Measurements from ENCODE around the gene BMP8B. TPM values are rescaled to one million over a fixed set of nuclear protein-coding genes. Genes with fewer than 3 reads are reported as not detected.
"Not testable (repeated sequence)": the region's sequence is repeated elsewhere in the genome, so short reads cannot be mapped to it uniquely, and the experiment has no call there.

The BMP8B gene
- total RNA-seq, 3 donors from 2014 or later (not counting 1 experiment from before 2014, with no cell fraction given) = 2.8 to 4.3 (median 3.6) TPM

DNA sequence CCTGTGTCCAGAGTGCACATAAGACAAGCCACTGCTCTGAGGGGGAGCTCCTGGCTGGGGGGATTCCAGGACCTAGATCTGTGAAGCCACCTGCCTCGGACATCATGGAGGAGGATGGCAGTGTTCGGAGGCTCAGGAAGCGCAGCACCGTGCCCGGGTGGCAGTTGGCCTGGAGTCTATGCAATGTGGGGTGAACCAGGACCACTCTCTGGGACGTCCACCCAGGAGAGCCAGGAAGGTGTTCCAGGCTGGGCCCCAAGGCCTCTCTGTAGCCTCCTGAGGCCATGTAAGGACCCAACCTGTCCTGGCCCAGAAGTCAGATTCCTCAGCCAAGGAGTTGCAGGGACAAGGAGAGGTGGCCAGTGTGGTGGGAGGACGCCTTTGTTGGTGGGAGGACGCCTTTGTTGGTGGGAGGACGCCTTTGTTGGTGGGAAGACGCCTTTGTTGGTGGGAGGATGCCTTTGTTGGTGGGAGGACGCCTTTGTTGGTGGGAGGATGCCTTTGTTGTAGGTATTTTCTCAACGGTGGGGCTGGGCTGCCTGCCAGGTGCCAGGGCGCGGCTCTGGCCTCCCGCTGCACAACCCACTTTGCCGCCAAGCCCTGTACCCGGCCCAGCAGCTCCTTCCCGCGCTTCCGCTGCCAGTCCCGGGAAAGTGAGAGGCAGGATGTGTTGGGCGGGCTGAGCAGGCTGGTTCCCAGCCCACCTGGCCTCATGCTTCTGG, 30.6 kb upstream of the BMP8B start:
- Mint-ChIP-seq H3K4me1 (peaks cover 7 to 16% of the 10 kb centered on the region in 2 donors), H3K36me3 (no peaks in the 10 kb centered on the region), H3K4me3 (no peak overlapping the region), H3K27ac (no peak overlapping the region), H3K9me3 (no peaks in the 10 kb centered on the region), H3K27me3 (ENCODE audit: low read depth in 2 of 2) (peaks cover 0 to 12% of the 10 kb centered on the region in 2 donors)
- DNase-seq (peak in 1 of 2 donors; percentile 19), ATAC-seq (no peak)
- 89% methylated on average over 22 of the region's 22 CpGs for WGBS (ENCODE audit: insufficient coverage)
- intact Hi-C loops (cut with micrococcal nuclease) = loop anchor here (5.0 kb wide), 1 partner anchor 83 kb away; the partner anchor contains the start of gene MYCL
- Histone ChIP-seq H3K4me3 (ENCODE audit: low read length) (no peak overlapping the region), H3K27ac (ENCODE audit: low read length) (no peak overlapping the region), H3K4me1 (ENCODE audit: control insufficient read depth, insufficient read depth, low read length) (peaks cover 13% of the 10 kb centered on the region), H3K27me3 (ENCODE audit: control insufficient read depth, insufficient read depth, low read length) (no peaks in the 10 kb centered on the region), H3K36me3 (ENCODE audit: control insufficient read depth, insufficient read depth, low read length) (no peaks in the 10 kb centered on the region), H3K9me3 (ENCODE audit: control insufficient read depth, insufficient read depth, low read length) (no peaks in the 10 kb centered on the region)
- TF ChIP-seq, protein P1, sequence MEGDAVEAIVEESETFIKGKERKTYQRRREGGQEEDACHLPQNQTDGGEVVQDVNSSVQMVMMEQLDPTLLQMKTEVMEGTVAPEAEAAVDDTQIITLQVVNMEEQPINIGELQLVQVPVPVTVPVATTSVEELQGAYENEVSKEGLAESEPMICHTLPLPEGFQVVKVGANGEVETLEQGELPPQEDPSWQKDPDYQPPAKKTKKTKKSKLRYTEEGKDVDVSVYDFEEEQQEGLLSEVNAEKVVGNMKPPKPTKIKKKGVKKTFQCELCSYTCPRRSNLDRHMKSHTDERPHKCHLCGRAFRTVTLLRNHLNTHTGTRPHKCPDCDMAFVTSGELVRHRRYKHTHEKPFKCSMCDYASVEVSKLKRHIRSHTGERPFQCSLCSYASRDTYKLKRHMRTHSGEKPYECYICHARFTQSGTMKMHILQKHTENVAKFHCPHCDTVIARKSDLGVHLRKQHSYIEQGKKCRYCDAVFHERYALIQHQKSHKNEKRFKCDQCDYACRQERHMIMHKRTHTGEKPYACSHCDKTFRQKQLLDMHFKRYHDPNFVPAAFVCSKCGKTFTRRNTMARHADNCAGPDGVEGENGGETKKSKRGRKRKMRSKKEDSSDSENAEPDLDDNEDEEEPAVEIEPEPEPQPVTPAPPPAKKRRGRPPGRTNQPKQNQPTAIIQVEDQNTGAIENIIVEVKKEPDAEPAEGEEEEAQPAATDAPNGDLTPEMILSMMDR (IDR thresholded peaks at IDR 0.05) = no peak

DNA sequence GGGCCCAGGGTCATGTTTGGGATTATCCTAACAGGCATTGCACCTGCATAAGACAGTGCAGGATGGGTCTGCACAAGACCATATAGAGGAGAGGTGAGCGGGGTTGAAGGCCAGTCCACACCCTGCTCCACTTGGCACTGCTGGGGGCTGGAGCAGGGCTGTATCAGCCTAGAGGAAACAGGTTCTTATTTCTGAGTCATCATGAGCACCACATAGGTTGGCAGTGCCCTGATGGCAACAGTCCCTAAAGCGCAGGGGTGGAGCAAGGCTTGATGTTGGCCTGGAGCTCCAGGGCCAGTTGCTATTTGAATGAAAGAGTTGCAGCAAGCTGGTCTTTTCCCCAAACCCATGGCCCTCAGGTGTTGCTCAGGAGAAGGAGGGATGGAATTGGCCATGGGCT, 29.8 kb upstream of the BMP8B start:
- WGBS (ENCODE audit: insufficient coverage) = 100% methylated on average over 2 of the region's 2 CpGs
- TF ChIP-seq, protein P1 (IDR thresholded peaks at IDR 0.05) = no peak
- Mint-ChIP-seq H3K27me3 (ENCODE audit: low read depth in 2 of 2) (peaks cover 0 to 9% of the 10 kb centered on the region in 2 donors), H3K4me3 (no peak overlapping the region), H3K36me3 (no peaks in the 10 kb centered on the region), H3K27ac (no peak overlapping the region), H3K4me1 (peaks cover 7 to 16% of the 10 kb centered on the region in 2 donors), H3K9me3 (no peaks in the 10 kb centered on the region)
- DNase-seq = no peak
- Histone ChIP-seq H3K27ac (ENCODE audit: low read length) (no peak overlapping the region), H3K36me3 (ENCODE audit: control insufficient read depth, insufficient read depth, low read length) (no peaks in the 10 kb centered on the region), H3K27me3 (ENCODE audit: control insufficient read depth, insufficient read depth, low read length) (no peaks in the 10 kb centered on the region), H3K9me3 (ENCODE audit: control insufficient read depth, insufficient read depth, low read length) (no peaks in the 10 kb centered on the region), H3K4me3 (ENCODE audit: low read length) (no peak overlapping the region), H3K4me1 (ENCODE audit: control insufficient read depth, insufficient read depth, low read length) (peaks cover 13% of the 10 kb centered on the region)
- no peak for ATAC-seq
- intact Hi-C loops (cut with micrococcal nuclease) = loop anchor here (5.0 kb wide), 1 partner anchor 84 kb away; the partner anchor contains the start of gene MYCL

DNA sequence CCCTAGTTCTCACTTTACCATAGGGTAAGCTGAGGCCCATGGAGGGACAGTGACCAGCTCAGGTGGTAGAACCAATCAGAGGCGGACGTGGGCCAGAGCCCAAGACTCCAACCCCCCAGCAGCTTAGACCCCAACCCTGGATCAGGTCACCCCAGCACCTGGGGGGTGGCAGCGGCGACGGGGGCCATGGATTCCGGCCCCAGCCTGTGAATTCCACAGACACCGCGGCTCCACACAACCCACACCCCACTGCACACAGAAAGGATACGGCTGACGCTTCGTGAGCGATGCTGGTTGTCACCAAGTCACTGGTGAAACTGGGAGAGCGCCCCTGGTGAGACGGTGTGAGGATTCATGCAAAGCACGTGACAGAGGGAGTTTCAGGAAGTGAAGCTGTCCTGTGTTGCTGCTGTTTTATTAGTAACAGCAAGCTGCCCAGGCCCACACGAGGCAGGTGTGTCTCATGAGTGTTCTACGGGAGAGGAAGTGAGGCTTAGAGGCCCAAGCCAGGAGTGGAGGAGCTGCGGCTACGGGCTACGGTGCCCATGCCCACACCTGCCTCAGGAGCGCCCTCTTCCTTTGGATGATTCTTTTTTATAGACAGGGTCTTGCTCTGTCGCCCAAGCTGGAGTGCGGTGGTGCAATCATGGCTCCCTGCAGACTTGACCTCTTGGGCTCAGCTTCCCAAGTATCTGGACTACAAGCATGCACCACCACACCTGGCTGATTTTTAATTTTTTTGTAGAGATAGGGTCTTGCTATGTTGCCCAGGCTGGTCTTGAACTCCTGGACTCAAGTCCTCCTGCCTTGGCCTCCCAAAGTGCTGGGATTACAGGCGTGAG, 28.6 kb upstream of the BMP8B start:
- H3K4me3 ChIP-seq (ENCODE audit: low read length) = peak overlapping the region; percentile 7
- TF ChIP-seq, protein P1 (IDR thresholded peaks at IDR 0.05) = peak; percentile 37
- DNase-seq (peak; percentile 37 to 82), ATAC-seq (peak; percentile 70 to 91 (median 81))
- Mint-ChIP-seq H3K4me3 (peak overlapping the region; percentile 75), H3K4me1 (peaks cover 7 to 16% of the 10 kb centered on the region in 2 donors), H3K27ac (peak overlapping the region; percentile 70 to 78)
- not testable (repeated sequence) for H3K36me3 ChIP-seq (ENCODE audit: control insufficient read depth, insufficient read depth, low read length); H3K36me3 Mint-ChIP-seq; H3K27me3 ChIP-seq (ENCODE audit: control insufficient read depth, insufficient read depth, low read length); H3K9me3 Mint-ChIP-seq; H3K27me3 Mint-ChIP-seq (ENCODE audit: low read depth in 2 of 2); H3K9me3 ChIP-seq (ENCODE audit: control insufficient read depth, insufficient read depth, low read length)
- intact Hi-C loops (cut with micrococcal nuclease) = loop anchor here (2.0 to 5.0 kb wide), 2 partner anchors 85 to 215 kb away; partner anchors contain the start of gene MYCL
- peaks cover 13% of the 10 kb centered on the region for H3K4me1 ChIP-seq (ENCODE audit: control insufficient read depth, insufficient read depth, low read length)
- 37% methylated on average over 15 of the region's 24 CpGs for WGBS (ENCODE audit: insufficient coverage)
- peak overlapping the region; percentile 37 for H3K27ac ChIP-seq (ENCODE audit: low read length)

Data from natural killer cell (primary cell).